ENCODE data around the gene TSPYL4. TPM values are rescaled to one million over a fixed set of nuclear protein-coding genes. Genes with fewer than 3 reads are reported as not detected.

TSPYL4 gene
- total RNA-seq, 2 experiments from 2014 or later, result 14.8 to 16.2 TPM

GRCh38 chr6:116246089-116246488 lies 7.8 kb downstream of the TSPYL4 start:
- no TSS peak for BruUV-seq (replicated peaks)
- peaks cover 4% of the 10 kb centered on the region; the same call in 1 of the 2 replicates for H3K79me2 ChIP-seq (ENCODE audit: insufficient read depth, low read depth, low read length)
- no peaks in the 10 kb centered on the region for H3K9me3 ChIP-seq (ENCODE audit: low read length)
- no peaks in the 10 kb centered on the region; the same call in 1 of the 2 replicates for H3K36me3 ChIP-seq (ENCODE audit: insufficient read depth, low read length)
- DNase-seq (ENCODE audit: low spot score), result no peak
- H3K27ac ChIP-seq (ENCODE audit: low read depth, low read length, poor library complexity, severe bottlenecking), result no peak overlapping the region
- H2AFZ ChIP-seq (ENCODE audit: low read length), result no peak overlapping the region
- no peak overlapping the region for H3K4me2 ChIP-seq (ENCODE audit: low read length)
- no peak overlapping the region for H3K4me3 ChIP-seq (ENCODE audit: low read depth, low read length, poor library complexity, severe bottlenecking)
- intact Hi-C loops (cut with micrococcal nuclease; ENCODE audit: unreplicated experiment), result no loop called here
- no peak for TF ChIP-seq EZH2phosphoT487 (IDR thresholded peaks at IDR 0.05; ENCODE audit: borderline replicate concordance, low read depth, low read length)
- TF ChIP-seq CTCF (conservative IDR thresholded peaks at IDR 0.05; ENCODE audit: low read length), result no peak
- ChIA-PET POLR2A (interaction anchor here (0.7 to 1.4 kb wide), 3 partner anchors 14 to 110 kb away, joined by 3 to 4 read pairs (median 3); no protein-coding TSS in a partner anchor), CTCF (ENCODE audit: unreplicated experiment) (no interaction called here)
- H3K9me2 ChIP-seq (ENCODE audit: insufficient read depth, low read length), result no peaks in the 10 kb centered on the region
- H4K20me1 ChIP-seq (ENCODE audit: insufficient read depth, low read length), result no peaks in the 10 kb centered on the region
- H3K4me1 ChIP-seq (ENCODE audit: insufficient read depth, low read length, poor library complexity, severe bottlenecking), result peaks cover 6% of the 10 kb centered on the region

GRCh38 chr6:116244284-116244683 lies 9.6 kb downstream of the TSPYL4 start:
- Histone ChIP-seq H3K9me3 (ENCODE audit: low read length) (no peaks in the 10 kb centered on the region), H3K4me1 (ENCODE audit: insufficient read depth, low read length, poor library complexity, severe bottlenecking) (no peaks in the 10 kb centered on the region), H3K36me3 (ENCODE audit: insufficient read depth, low read length) (peaks cover 1% of the 10 kb centered on the region; the same call in 1 of the 2 replicates), H2AFZ (ENCODE audit: low read length) (no peak overlapping the region), H4K20me1 (ENCODE audit: insufficient read depth, low read length) (no peaks in the 10 kb centered on the region), H3K27ac (ENCODE audit: low read depth, low read length, poor library complexity, severe bottlenecking) (no peak overlapping the region), H3K9me2 (ENCODE audit: insufficient read depth, low read length) (no peaks in the 10 kb centered on the region), H3K4me3 (ENCODE audit: low read depth, low read length, poor library complexity, severe bottlenecking) (no peak overlapping the region), H3K4me2 (ENCODE audit: low read length) (no peak overlapping the region), H3K79me2 (ENCODE audit: insufficient read depth, low read depth, low read length) (no peaks in the 10 kb centered on the region)
- BruUV-seq (replicated peaks), result no TSS peak
- CTCF ChIA-PET (ENCODE audit: unreplicated experiment), result no interaction called here
- intact Hi-C loops (cut with micrococcal nuclease; ENCODE audit: unreplicated experiment), result no loop called here
- DNase-seq (ENCODE audit: low spot score), result no peak
- POLR2A ChIA-PET, result interaction anchor here (1.3 to 1.6 kb wide), 2 partner anchors 9 to 35 kb away, joined by 4 to 5 read pairs; partner anchors contain the start of gene TSPYL1
- no peak for TF ChIP-seq CTCF (conservative IDR thresholded peaks at IDR 0.05; ENCODE audit: low read length)
- no peak for TF ChIP-seq EZH2phosphoT487 (IDR thresholded peaks at IDR 0.05; ENCODE audit: borderline replicate concordance, low read depth, low read length)

GRCh38 chr6:116239856-116240255 lies 14.0 kb downstream of the TSPYL4 start:
- H3K9me3 ChIP-seq (ENCODE audit: low read length), result no peaks in the 10 kb centered on the region
- no peak for DNase-seq (ENCODE audit: low spot score)
- TF ChIP-seq EZH2phosphoT487 (IDR thresholded peaks at IDR 0.05; ENCODE audit: borderline replicate concordance, low read depth, low read length), result no peak
- no TSS peak for BruUV-seq (replicated peaks)
- no peaks in the 10 kb centered on the region for H4K20me1 ChIP-seq (ENCODE audit: insufficient read depth, low read length)
- no peak overlapping the region for H2AFZ ChIP-seq (ENCODE audit: low read length)
- POLR2A ChIA-PET, result no interaction called here
- H3K79me2 ChIP-seq (ENCODE audit: insufficient read depth, low read depth, low read length), result no peaks in the 10 kb centered on the region
- no peak overlapping the region for H3K4me2 ChIP-seq (ENCODE audit: low read length)
- no peak overlapping the region for H3K27ac ChIP-seq (ENCODE audit: low read depth, low read length, poor library complexity, severe bottlenecking)
- peaks cover 17% of the 10 kb centered on the region for H3K36me3 ChIP-seq (ENCODE audit: insufficient read depth, low read length)
- no peaks in the 10 kb centered on the region for H3K9me2 ChIP-seq (ENCODE audit: insufficient read depth, low read length)
- intact Hi-C loops (cut with micrococcal nuclease; ENCODE audit: unreplicated experiment), result no loop called here
- CTCF ChIA-PET (ENCODE audit: unreplicated experiment), result no interaction called here
- H3K4me3 ChIP-seq (ENCODE audit: low read depth, low read length, poor library complexity, severe bottlenecking), result no peak overlapping the region
- no peaks in the 10 kb centered on the region for H3K4me1 ChIP-seq (ENCODE audit: insufficient read depth, low read length, poor library complexity, severe bottlenecking)
